K562 (cell line): ENCODE data around the gene CNP. TPM values are rescaled to one million over a fixed set of nuclear protein-coding genes. Genes with fewer than 3 reads are reported as not detected.

ENCODE experiments used
- CHD1 ChIP-seq: fragments of 200-600 bp; sonication (generic); IDR thresholded peaks from one replicate; pipeline ENCODE4 v1.6.1; 2012; ENCODE audit warnings: mild to moderate bottlenecking, moderate library complexity, low read length, inconsistent platforms
- EP300 ChIP-seq: IDR thresholded peaks from 2 replicates; pipeline ENCODE4 v1.6.1; 2012; ENCODE audit warnings: low read length, improper control_type of control experiment
- FOSL1 ChIP-seq: fragments of 200-800 bp; sonication (Bioruptor generic); conservative IDR thresholded peaks from 2 replicates; pipeline ENCODE4 v1.6.1; 2016; ENCODE audit warnings: missing genetic modification characterization, missing compliant biosample characterization
- IFI16 ChIP-seq: fragments of 250-450 bp; sonication (Bioruptor Pico); IDR thresholded peaks from 2 replicates; pipeline ENCODE4 v2.1.2; 2022; ENCODE audit warnings: mild to moderate bottlenecking, inconsistent platforms
- MTA2 ChIP-seq: fragments of 450-650 bp; IDR thresholded peaks from 2 replicates; pipeline ENCODE4 v1.6.1; 2016; ENCODE audit warnings: low read depth
- NFIX ChIP-seq: fragments of 250-450 bp; sonication (Bioruptor Pico); IDR thresholded peaks from 2 replicates; pipeline ENCODE4 v1.4.0; 2020; ENCODE audit warnings: low read depth, mild to moderate bottlenecking, moderate library complexity
- POLR2B ChIP-seq: fragments of 450-650 bp; IDR thresholded peaks from 2 replicates; pipeline ENCODE4 v1.6.1; 2018; ENCODE audit warnings: low read depth; ENCODE audit not compliant: partially characterized antibody
- RB1 ChIP-seq: fragments of 450-650 bp; IDR thresholded peaks from 2 replicates; pipeline ENCODE4 v1.6.1; 2017; ENCODE audit warnings: low read depth, mild to moderate bottlenecking
- SIN3B ChIP-seq: fragments of 450-650 bp; IDR thresholded peaks from 2 replicates; pipeline ENCODE4 v1.6.1; 2017; ENCODE audit warnings: low read depth, mild to moderate bottlenecking, moderate library complexity
- SP2 ChIP-seq: IDR thresholded peaks from 2 replicates; pipeline ENCODE4 v1.6.1; 2011; ENCODE audit warnings: mild to moderate bottlenecking, low read depth, low read length, moderate library complexity; ENCODE audit not compliant: poor library complexity, severe bottlenecking; ENCODE audit errors: extremely low read depth
- SUPT5H ChIP-seq: fragments of 450-650 bp; IDR thresholded peaks from 2 replicates; pipeline ENCODE4 v1.6.1; 2016
- THRAP3 ChIP-seq: fragments of 450-650 bp; IDR thresholded peaks from 2 replicates; pipeline ENCODE4 v1.6.1; 2016; ENCODE audit warnings: mild to moderate bottlenecking, inconsistent platforms, borderline replicate concordance
- YY1 ChIP-seq, 3 experiments: IDR thresholded peaks; 2 replicates each; pipeline ENCODE4 v1.6.1; 2011; ENCODE audit warnings: low read length in 2 of 3, mild to moderate bottlenecking in 2 of 3, moderate library complexity in 2 of 3, borderline replicate concordance in 1 of 3, control low read depth in 1 of 3, low read depth in 1 of 3; ENCODE audit not compliant: insufficient read depth in 3 of 3, insufficient replicate concordance in 2 of 3, control insufficient read depth in 1 of 3, insufficient read length in 1 of 3; ENCODE audit errors: extremely low read depth in 1 of 3
- ZNF232 ChIP-seq: sonication (generic); formaldehyde crosslinking; IDR thresholded peaks from 2 replicates; pipeline ENCODE4 v1.8.0; 2022; ENCODE audit warnings: mild to moderate bottlenecking, missing genetic modification reagents
- ZNF316 ChIP-seq: fragments of 450-650 bp; IDR thresholded peaks from 2 replicates; pipeline ENCODE4 v1.6.1; 2016
- ZNF79 ChIP-seq: fragments of 250-450 bp; sonication (Bioruptor Pico); IDR thresholded peaks from 2 replicates; pipeline ENCODE4 v1.4.0; 2020; ENCODE audit warnings: low read depth, mild to moderate bottlenecking, moderate library complexity
- ZZZ3 ChIP-seq: fragments of 450-650 bp; IDR thresholded peaks from 2 replicates; pipeline ENCODE4 v1.6.1; 2016; ENCODE audit warnings: antibody characterized with exemption, mild to moderate bottlenecking, moderate library complexity
- polyA plus RNA-seq, 8 experiments: library from polyadenylated mRNA; depleted of rRNA in 4 of 8; stranded (reverse) in 5 of 8; unstranded in 3 of 8; fragments of >200 nt; fragmentation: Nextera tagmentation in 2 of 8; fragmentation: Illumina TruSeq in 1 of 8; extraction: Ambion mirVana in 2 of 8; extraction: Trizol in 1 of 8; gene quantifications; 2 replicates each; pipeline versions ENCODE4 v1.2.1 to v1.2.3, GENCODE V29; 2011 to 2014; ENCODE audit warnings: inconsistent platforms in 1 of 8, missing spikeins in 1 of 8
- total RNA-seq, 7 experiments: library from RNA; depleted of rRNA in 6 of 7; stranded (reverse); fragments of >200 nt in 6 of 7; fragmentation: Illumina TruSeq in 2 of 7; extraction: Trizol in 2 of 7; gene quantifications; 2 replicates each; pipeline versions ENCODE4 v1.2.1 to v1.2.3, GENCODE V29; 2011 to 2021; ENCODE audit warnings: low replicate concordance in 1 of 7
- TF ChIP-seq, protein P1 (sequence below): fragments of 450-650 bp; formaldehyde crosslinking; IDR thresholded peaks from 2 replicates; pipeline ENCODE4 v1.4.0; 2022; ENCODE audit warnings: mild to moderate bottlenecking, moderate library complexity
- TF ChIP-seq, protein P2 (sequence below): fragments of 250-450 bp; sonication (Bioruptor Pico); IDR thresholded peaks from 2 replicates; pipeline ENCODE4 v1.4.0; 2020; ENCODE audit warnings: mild to moderate bottlenecking, moderate library complexity, borderline replicate concordance
- TF ChIP-seq, protein P3 (sequence below): fragments of 150-350 bp; conservative IDR thresholded peaks from 2 replicates; pipeline ENCODE4 v1.6.1; 2014; ENCODE audit warnings: low read length

Gene CNP
- total and polyA plus RNA-seq, 9 of the 15 experiments (the other 6 are each of a cell fraction or from before 2014, with no cell fraction given), result 1.7 to 52.0 (median 29.1) TPM

DNA sequence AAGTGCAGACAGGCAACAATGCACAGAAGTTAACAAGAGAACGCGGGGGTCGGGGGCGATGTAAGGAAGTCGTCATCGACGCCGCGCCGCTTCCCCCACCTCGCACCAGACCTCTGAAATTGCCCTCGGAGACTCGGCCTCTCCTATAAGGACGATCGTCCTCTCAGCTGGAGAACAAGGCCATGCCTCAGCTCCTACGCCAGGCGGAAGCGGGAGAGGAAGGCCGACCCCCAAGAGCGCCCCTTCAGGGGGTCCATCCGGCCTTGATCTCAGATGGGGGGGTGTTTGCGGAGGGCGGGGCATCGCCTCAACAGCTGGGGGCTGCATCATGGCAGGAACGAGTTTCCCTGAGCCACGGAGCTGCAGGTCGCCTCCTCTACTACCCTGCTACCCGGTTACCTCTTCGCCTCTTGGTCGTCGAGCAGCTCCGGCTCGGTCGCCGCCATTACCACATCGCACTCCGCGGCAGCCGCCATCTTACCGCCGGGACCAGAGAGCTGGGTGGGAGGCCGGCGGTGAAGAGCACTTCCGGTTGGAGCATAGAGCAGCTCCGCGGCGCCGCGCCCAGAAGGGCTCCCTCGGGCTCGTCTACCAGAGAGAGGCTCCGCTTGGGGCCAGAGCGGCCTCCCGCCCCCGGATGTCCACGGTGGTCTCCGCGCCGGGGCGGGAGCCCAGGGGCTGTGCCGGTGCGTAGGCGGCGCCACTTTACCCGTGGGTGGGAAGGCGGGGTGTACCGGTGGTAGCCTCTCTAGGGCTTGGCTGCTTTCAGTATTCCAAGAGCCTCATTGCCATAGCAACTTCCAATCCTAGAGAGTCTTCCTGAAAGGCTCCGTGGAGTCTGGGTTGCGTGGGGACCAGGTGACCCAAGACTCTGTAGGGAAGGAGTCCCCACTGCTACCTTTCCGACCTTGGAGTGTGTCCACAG lies 50.6 kb downstream of the CNP start, which contains the start of gene DNAJC7 (continued):
- peak; percentile 98 for TF ChIP-seq SP2
- TF ChIP-seq ZNF79 (CRISPR knock-in tag), result no peak
- peak; percentile 34; the same call in 1 of the 2 replicates for TF ChIP-seq ZNF232
- TF ChIP-seq, protein P1, sequence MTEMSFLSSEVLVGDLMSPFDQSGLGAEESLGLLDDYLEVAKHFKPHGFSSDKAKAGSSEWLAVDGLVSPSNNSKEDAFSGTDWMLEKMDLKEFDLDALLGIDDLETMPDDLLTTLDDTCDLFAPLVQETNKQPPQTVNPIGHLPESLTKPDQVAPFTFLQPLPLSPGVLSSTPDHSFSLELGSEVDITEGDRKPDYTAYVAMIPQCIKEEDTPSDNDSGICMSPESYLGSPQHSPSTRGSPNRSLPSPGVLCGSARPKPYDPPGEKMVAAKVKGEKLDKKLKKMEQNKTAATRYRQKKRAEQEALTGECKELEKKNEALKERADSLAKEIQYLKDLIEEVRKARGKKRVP (CRISPR knock-in tag), result no peak
- peak; percentile 90 for TF ChIP-seq SUPT5H
- TF ChIP-seq ZZZ3, result peak; percentile 86
- 0 out of 2 replicates have a peak, but pooled peaks have one; percentile 11 for TF ChIP-seq ZNF316
- peak; percentile 2; the same call in 1 of the 2 replicates for TF ChIP-seq EP300
- peak; percentile 54 for TF ChIP-seq RB1
- TF ChIP-seq THRAP3, result peak; percentile 47; the same call in 1 of the 2 replicates
- no peak for TF ChIP-seq IFI16 (CRISPR knock-in tag)
- TF ChIP-seq FOSL1, result peak; percentile 45; the same call in 1 of the 2 replicates
- TF ChIP-seq SIN3B, result peak; percentile 70
- TF ChIP-seq MTA2, result no peak
- TF ChIP-seq, protein P2, sequence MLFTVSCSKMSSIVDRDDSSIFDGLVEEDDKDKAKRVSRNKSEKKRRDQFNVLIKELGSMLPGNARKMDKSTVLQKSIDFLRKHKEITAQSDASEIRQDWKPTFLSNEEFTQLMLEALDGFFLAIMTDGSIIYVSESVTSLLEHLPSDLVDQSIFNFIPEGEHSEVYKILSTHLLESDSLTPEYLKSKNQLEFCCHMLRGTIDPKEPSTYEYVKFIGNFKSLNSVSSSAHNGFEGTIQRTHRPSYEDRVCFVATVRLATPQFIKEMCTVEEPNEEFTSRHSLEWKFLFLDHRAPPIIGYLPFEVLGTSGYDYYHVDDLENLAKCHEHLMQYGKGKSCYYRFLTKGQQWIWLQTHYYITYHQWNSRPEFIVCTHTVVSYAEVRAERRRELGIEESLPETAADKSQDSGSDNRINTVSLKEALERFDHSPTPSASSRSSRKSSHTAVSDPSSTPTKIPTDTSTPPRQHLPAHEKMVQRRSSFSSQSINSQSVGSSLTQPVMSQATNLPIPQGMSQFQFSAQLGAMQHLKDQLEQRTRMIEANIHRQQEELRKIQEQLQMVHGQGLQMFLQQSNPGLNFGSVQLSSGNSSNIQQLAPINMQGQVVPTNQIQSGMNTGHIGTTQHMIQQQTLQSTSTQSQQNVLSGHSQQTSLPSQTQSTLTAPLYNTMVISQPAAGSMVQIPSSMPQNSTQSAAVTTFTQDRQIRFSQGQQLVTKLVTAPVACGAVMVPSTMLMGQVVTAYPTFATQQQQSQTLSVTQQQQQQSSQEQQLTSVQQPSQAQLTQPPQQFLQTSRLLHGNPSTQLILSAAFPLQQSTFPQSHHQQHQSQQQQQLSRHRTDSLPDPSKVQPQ (CRISPR knock-in tag), result no peak
- TF ChIP-seq, protein P3, sequence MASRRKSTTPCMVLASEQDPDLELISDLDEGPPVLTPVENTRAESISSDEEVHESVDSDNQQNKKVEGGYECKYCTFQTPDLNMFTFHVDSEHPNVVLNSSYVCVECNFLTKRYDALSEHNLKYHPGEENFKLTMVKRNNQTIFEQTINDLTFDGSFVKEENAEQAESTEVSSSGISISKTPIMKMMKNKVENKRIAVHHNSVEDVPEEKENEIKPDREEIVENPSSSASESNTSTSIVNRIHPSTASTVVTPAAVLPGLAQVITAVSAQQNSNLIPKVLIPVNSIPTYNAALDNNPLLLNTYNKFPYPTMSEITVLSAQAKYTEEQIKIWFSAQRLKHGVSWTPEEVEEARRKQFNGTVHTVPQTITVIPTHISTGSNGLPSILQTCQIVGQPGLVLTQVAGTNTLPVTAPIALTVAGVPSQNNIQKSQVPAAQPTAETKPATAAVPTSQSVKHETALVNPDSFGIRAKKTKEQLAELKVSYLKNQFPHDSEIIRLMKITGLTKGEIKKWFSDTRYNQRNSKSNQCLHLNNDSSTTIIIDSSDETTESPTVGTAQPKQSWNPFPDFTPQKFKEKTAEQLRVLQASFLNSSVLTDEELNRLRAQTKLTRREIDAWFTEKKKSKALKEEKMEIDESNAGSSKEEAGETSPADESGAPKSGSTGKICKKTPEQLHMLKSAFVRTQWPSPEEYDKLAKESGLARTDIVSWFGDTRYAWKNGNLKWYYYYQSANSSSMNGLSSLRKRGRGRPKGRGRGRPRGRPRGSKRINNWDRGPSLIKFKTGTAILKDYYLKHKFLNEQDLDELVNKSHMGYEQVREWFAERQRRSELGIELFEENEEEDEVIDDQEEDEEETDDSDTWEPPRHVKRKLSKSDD, result peak; percentile 97
- TF ChIP-seq NFIX (CRISPR knock-in tag), result no peak
- peak; percentile 84 for TF ChIP-seq POLR2B
- TF ChIP-seq YY1 (IDR thresholded peaks at IDR 0.05; ENCODE audit: borderline replicate concordance in 1 of 3, control insufficient read depth in 1 of 3, extremely low read depth in 1 of 3, insufficient read depth in 3 of 3, insufficient read length in 1 of 3, insufficient replicate concordance in 2 of 3, low read depth in 1 of 3, low read length in 2 of 3), result peak; percentile 96 to 99 (median 99)
- TF ChIP-seq CHD1, result peak; percentile 91
